ENCODE measurements around the gene ROGDI. TPM values are rescaled to one million over a fixed set of nuclear protein-coding genes. Genes with fewer than 3 reads are reported as not detected.

Gene ROGDI
- total RNA-seq, 1 donor, result 15.9 TPM

DNA sequence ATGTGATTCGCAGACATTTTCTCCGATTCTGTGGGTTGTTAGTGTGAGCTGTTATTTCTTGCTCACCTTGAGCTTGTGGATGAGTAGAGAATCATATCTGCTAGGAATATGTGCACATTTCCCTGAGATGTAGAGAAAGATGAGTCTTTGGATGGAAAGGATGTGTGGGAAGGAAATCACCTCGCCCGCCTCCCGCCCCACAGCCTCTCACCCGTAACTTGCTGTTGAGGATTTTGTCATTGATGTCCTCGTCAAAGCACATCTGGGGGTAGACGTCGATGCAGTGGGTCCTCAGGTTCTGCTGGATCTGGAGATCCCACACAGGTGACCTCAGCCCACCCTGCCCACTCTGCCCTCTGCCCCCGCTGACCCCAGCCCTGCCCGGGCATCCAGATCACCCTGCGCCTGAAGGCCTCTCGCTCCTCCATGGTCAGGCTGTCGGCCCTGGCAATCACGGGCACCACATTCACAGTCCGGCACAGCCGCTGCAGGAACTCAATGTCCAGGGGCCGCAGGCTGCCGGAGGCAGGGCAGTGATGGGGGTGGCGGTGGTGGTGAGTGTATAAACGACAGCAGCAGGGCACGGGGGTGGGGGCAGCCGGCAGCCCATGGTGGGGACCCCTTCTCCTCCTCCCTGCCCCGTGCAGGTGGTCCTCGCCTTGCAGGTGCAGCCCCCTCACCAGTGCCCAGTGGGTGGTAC, 19.0 kb downstream of the ROGDI start:
- no peak overlapping the region for H3K27ac ChIP-seq (ENCODE audit: low read depth, low read length)
- H3K36me3 ChIP-seq (ENCODE audit: insufficient read depth, low read length), result no peaks in the 10 kb centered on the region
- H3K4me2 ChIP-seq (ENCODE audit: insufficient read depth, low read length), result no peak overlapping the region
- no peaks in the 10 kb centered on the region for H3K4me1 ChIP-seq (ENCODE audit: insufficient read depth, low read length)
- TF ChIP-seq, protein P1, sequence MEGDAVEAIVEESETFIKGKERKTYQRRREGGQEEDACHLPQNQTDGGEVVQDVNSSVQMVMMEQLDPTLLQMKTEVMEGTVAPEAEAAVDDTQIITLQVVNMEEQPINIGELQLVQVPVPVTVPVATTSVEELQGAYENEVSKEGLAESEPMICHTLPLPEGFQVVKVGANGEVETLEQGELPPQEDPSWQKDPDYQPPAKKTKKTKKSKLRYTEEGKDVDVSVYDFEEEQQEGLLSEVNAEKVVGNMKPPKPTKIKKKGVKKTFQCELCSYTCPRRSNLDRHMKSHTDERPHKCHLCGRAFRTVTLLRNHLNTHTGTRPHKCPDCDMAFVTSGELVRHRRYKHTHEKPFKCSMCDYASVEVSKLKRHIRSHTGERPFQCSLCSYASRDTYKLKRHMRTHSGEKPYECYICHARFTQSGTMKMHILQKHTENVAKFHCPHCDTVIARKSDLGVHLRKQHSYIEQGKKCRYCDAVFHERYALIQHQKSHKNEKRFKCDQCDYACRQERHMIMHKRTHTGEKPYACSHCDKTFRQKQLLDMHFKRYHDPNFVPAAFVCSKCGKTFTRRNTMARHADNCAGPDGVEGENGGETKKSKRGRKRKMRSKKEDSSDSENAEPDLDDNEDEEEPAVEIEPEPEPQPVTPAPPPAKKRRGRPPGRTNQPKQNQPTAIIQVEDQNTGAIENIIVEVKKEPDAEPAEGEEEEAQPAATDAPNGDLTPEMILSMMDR (IDR thresholded peaks at IDR 0.05; ENCODE audit: extremely low read depth, low read depth, low read length), result no peak
- H4K20me1 ChIP-seq (ENCODE audit: insufficient read depth, low read length), result no peaks in the 10 kb centered on the region
- no peak overlapping the region for H3K4me3 ChIP-seq (ENCODE audit: insufficient read depth, low read length)
- H2AFZ ChIP-seq (ENCODE audit: low read length), result no peak overlapping the region
- H3K9me3 ChIP-seq (ENCODE audit: low read depth, low read length), result no peaks in the 10 kb centered on the region
- H3K27me3 ChIP-seq (ENCODE audit: insufficient read depth, low read length), result no peaks in the 10 kb centered on the region
- peak; percentile 64 for DNase-seq (ENCODE audit: insufficient read length, low spot score, missing footprints)
- H3K79me2 ChIP-seq (ENCODE audit: insufficient read depth, low read length), result no peaks in the 10 kb centered on the region

DNA sequence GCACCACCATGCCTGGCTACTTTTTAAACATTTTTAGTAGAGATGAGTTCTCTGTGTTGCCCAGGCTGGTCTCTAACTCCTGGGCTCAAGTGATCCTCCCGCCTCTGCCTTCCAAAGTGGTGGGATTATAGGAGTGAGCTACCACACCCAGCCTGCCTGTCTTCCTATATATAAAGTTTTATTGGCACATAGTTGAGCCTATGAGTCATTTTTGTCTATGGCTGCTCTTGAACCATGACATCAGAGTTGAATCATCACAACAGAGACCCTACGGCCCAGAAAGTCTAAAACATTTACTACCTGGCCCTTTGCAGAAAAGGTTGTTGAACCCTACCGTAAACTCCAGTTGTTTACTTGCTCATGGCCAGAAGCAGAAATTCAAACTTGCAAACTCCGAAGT, 22.2 kb downstream of the ROGDI start:
- H4K20me1 ChIP-seq (ENCODE audit: insufficient read depth, low read length), result no peaks in the 10 kb centered on the region
- no peaks in the 10 kb centered on the region for H3K9me3 ChIP-seq (ENCODE audit: low read depth, low read length)
- H3K27me3 ChIP-seq (ENCODE audit: insufficient read depth, low read length), result no peaks in the 10 kb centered on the region
- TF ChIP-seq, protein P1 (IDR thresholded peaks at IDR 0.05; ENCODE audit: extremely low read depth, low read depth, low read length), result no peak
- no peak overlapping the region for H3K4me3 ChIP-seq (ENCODE audit: insufficient read depth, low read length)
- H3K36me3 ChIP-seq (ENCODE audit: insufficient read depth, low read length), result no peaks in the 10 kb centered on the region
- H3K79me2 ChIP-seq (ENCODE audit: insufficient read depth, low read length), result no peaks in the 10 kb centered on the region
- no peaks in the 10 kb centered on the region for H3K4me1 ChIP-seq (ENCODE audit: insufficient read depth, low read length)
- no peak overlapping the region for H3K4me2 ChIP-seq (ENCODE audit: insufficient read depth, low read length)
- no peak overlapping the region for H2AFZ ChIP-seq (ENCODE audit: low read length)
- DNase-seq (ENCODE audit: insufficient read length, low spot score, missing footprints), result peak; percentile 70
- no peak overlapping the region for H3K27ac ChIP-seq (ENCODE audit: low read depth, low read length)

DNA sequence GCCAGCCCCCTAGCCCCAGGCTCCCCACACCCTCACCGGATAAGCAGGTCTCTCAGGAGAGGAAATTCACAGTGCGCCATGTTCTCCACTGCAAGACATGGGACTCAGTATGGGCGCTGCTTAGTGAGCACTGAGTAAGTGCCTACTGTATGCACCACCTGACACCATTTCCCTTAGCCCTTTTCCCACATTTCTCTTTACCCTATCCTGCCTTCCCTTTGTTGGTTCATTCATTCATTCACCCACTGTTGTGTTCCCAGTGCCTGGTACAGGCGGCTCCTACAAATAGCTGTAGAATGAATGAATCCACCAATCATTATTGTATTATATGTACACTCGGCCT, 24.4 kb downstream of the ROGDI start:
- no peaks in the 10 kb centered on the region for H3K36me3 ChIP-seq (ENCODE audit: insufficient read depth, low read length)
- DNase-seq (ENCODE audit: insufficient read length, low spot score, missing footprints), result peak; percentile 66
- no peaks in the 10 kb centered on the region for H4K20me1 ChIP-seq (ENCODE audit: insufficient read depth, low read length)
- no peaks in the 10 kb centered on the region for H3K4me1 ChIP-seq (ENCODE audit: insufficient read depth, low read length)
- TF ChIP-seq, protein P1 (IDR thresholded peaks at IDR 0.05; ENCODE audit: extremely low read depth, low read depth, low read length), result no peak
- no peaks in the 10 kb centered on the region for H3K27me3 ChIP-seq (ENCODE audit: insufficient read depth, low read length)
- H3K79me2 ChIP-seq (ENCODE audit: insufficient read depth, low read length), result no peaks in the 10 kb centered on the region
- H3K9me3 ChIP-seq (ENCODE audit: low read depth, low read length), result no peaks in the 10 kb centered on the region
- H3K4me3 ChIP-seq (ENCODE audit: insufficient read depth, low read length), result no peak overlapping the region
- H2AFZ ChIP-seq (ENCODE audit: low read length), result no peak overlapping the region
- H3K27ac ChIP-seq (ENCODE audit: low read depth, low read length), result no peak overlapping the region
- no peak overlapping the region for H3K4me2 ChIP-seq (ENCODE audit: insufficient read depth, low read length)

DNA sequence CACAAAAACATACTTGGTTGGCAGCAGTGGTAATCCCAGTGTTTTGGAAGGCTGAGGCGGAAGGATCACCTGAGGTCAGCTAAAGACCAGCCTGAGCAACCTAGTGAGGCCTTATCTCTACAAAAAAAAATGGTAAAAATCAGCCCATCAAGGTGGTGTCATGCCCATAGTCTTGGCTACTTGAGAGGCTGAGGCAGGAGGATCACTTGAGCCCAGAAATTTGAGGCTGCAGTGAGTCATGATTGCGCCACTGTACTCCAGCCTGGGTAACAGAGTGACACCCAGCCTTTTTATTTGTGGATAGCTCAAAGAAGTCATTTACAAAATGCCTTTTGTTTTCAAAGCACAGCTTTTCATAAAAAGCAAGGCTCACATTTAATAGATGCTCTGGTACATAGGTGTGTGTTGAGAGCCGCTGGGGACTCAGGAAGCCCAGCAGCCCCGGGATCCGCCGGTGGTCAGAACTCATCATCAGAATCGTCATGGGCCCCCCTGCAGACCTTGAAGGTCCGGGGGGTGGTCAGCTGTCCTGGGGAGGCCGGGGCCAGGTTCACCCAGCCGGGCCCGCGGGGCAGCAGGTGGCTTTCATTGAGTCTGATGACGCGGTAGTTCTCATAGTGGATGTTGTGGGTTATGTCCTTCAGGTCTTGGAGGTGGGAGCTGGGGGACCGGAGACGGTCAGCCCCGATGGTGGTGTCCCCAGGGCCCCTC, 24.9 kb downstream of the ROGDI start:
- H3K4me3 ChIP-seq (ENCODE audit: insufficient read depth, low read length), result no peak overlapping the region
- no peaks in the 10 kb centered on the region for H3K9me3 ChIP-seq (ENCODE audit: low read depth, low read length)
- no peak overlapping the region for H2AFZ ChIP-seq (ENCODE audit: low read length)
- no peaks in the 10 kb centered on the region for H3K4me1 ChIP-seq (ENCODE audit: insufficient read depth, low read length)
- H3K27ac ChIP-seq (ENCODE audit: low read depth, low read length), result no peak overlapping the region
- H3K36me3 ChIP-seq (ENCODE audit: insufficient read depth, low read length), result no peaks in the 10 kb centered on the region
- TF ChIP-seq, protein P1 (IDR thresholded peaks at IDR 0.05; ENCODE audit: extremely low read depth, low read depth, low read length), result no peak
- DNase-seq (ENCODE audit: insufficient read length, low spot score, missing footprints), result peak; percentile 19
- H3K27me3 ChIP-seq (ENCODE audit: insufficient read depth, low read length), result no peaks in the 10 kb centered on the region
- no peak overlapping the region for H3K4me2 ChIP-seq (ENCODE audit: insufficient read depth, low read length)
- H3K79me2 ChIP-seq (ENCODE audit: insufficient read depth, low read length), result no peaks in the 10 kb centered on the region
- no peaks in the 10 kb centered on the region for H4K20me1 ChIP-seq (ENCODE audit: insufficient read depth, low read length)

All from osteoblast (primary cell).